HG03571 (cell line): ENCODE data around the gene ARIH1.

Experiments
- ATAC-seq: cut with Tn5 transposase; IDR thresholded peaks from one replicate; pipeline ENCODE4 v1.9.1; 2021; ENCODE audit not compliant: unreplicated experiment

The ARIH1 gene

GRCh38 chr15:72538931-72539330 is 64.8 kb downstream of the ARIH1 start:
- no peak for ATAC-seq

GRCh38 chr15:72540606-72541237 is 66.6 kb downstream of the ARIH1 start:
- no peak for ATAC-seq

GRCh38 chr15:72541674-72542073 is 67.5 kb downstream of the ARIH1 start:
- no peak for ATAC-seq

- no peak for ATAC-seq
Measured at GRCh38 chr15:72545156-72545555, 71.0 kb downstream of the ARIH1 start.

- no peak for ATAC-seq
Measured at GRCh38 chr15:72554471-72555425, 80.6 kb downstream of the ARIH1 start.

GRCh38 chr15:72559781-72560180 is 85.7 kb downstream of the ARIH1 start:
- ATAC-seq = no peak

- no peak for ATAC-seq
Measured at GRCh38 chr15:72560458-72560857, 86.3 kb downstream of the ARIH1 start.

GRCh38 chr15:72562386-72562785 is 88.3 kb downstream of the ARIH1 start:
- ATAC-seq = no peak

- ATAC-seq = no peak
Measured at GRCh38 chr15:72562878-72563277, 88.7 kb downstream of the ARIH1 start.

- no peak for ATAC-seq
Measured at GRCh38 chr15:72564091-72564490, 90.0 kb downstream of the ARIH1 start.

- no peak for ATAC-seq
Measured at GRCh38 chr15:72566973-72567372, 92.8 kb downstream of the ARIH1 start.

GRCh38 chr15:72570059-72570458 is 95.9 kb downstream of the ARIH1 start:
- no peak for ATAC-seq

GRCh38 chr15:72579814-72580213 is 105.7 kb downstream of the ARIH1 start:
- no peak for ATAC-seq

- no peak for ATAC-seq
Measured at GRCh38 chr15:72584006-72584405, 109.9 kb downstream of the ARIH1 start.

GRCh38 chr15:72585025-72585424 is 110.9 kb downstream of the ARIH1 start:
- no peak for ATAC-seq

GRCh38 chr15:72585476-72586058 is 111.4 kb downstream of the ARIH1 start:
- ATAC-seq = no peak

GRCh38 chr15:72588096-72588495 is 114.0 kb downstream of the ARIH1 start:
- no peak for ATAC-seq

GRCh38 chr15:72590427-72590826 is 116.3 kb downstream of the ARIH1 start:
- no peak for ATAC-seq

- no peak for ATAC-seq
Measured at GRCh38 chr15:72591361-72591760, 117.2 kb downstream of the ARIH1 start.

- no peak for ATAC-seq
Measured at GRCh38 chr15:72592097-72592496, 118.0 kb downstream of the ARIH1 start.

- ATAC-seq = no peak
Measured at GRCh38 chr15:72592676-72593075, 118.5 kb downstream of the ARIH1 start.

- ATAC-seq = no peak
Measured at GRCh38 chr15:72593838-72594237, 119.7 kb downstream of the ARIH1 start.
